Erythroblast (primary cell): ENCODE measurements around the gene CCDC157.

Experiments used
- GATA1 ChIP-seq: IDR thresholded peaks from 2 replicates; pipeline ENCODE4 v1.6.1; 2011; ENCODE audit warnings: low read depth, mild to moderate bottlenecking, control low read depth, low read length, moderate library complexity
- POLR2A ChIP-seq: IDR thresholded peaks from 2 replicates; pipeline ENCODE4 v1.6.1; 2011; ENCODE audit warnings: mild to moderate bottlenecking, low read length

GRCh38 chr22:30371981-30372380 is 15.2 kb downstream of the CCDC157 start:
- no peak for TF ChIP-seq POLR2A
- no peak for TF ChIP-seq GATA1
